MM.1S (cell line): ENCODE data around the gene RIMKLB.
"Not testable (repeated sequence)": the region's sequence is repeated elsewhere in the genome, so short reads cannot be mapped to it uniquely, and the experiment has no call there.

Experiments
- DNase-seq: peaks from one replicate; pipeline ENCODE4 v3.0.0-alpha.2; 2015
- H2AFZ ChIP-seq: fragments of 300-600 bp; sonication (generic); 2 replicates; pipeline ENCODE4 v1.6.0; 2016; ENCODE audit warnings: antibody characterized with exemption, low read length
- H3F3A ChIP-seq: fragments of 300-600 bp; sonication (generic); 2 replicates; pipeline ENCODE4 v1.6.1; 2016; ENCODE audit warnings: mild to moderate bottlenecking, antibody characterized with exemption, low read length, moderate library complexity, mixed read lengths; ENCODE audit not compliant: insufficient read depth
- H3K27ac ChIP-seq: fragments of 300-600 bp; sonication (generic); 2 replicates; pipeline ENCODE4 v1.5.1; 2016; ENCODE audit warnings: mild to moderate bottlenecking, low read length
- H3K27me3 ChIP-seq: fragments of 300-600 bp; sonication (generic); replicated peaks from 2 replicates; pipeline ENCODE4 v1.6.0; 2016; ENCODE audit warnings: low read length; ENCODE audit not compliant: insufficient read depth
- H3K36me3 ChIP-seq: fragments of 300-600 bp; sonication (generic); replicated peaks from 2 replicates; pipeline ENCODE4 v1.6.1; 2016; ENCODE audit warnings: mild to moderate bottlenecking, low read length, mixed read lengths; ENCODE audit not compliant: insufficient read depth
- H3K4me1 ChIP-seq: fragments of 300-600 bp; sonication (generic); 2 replicates; pipeline ENCODE4 v1.6.1; 2016; ENCODE audit warnings: low read length, mixed read lengths
- H3K4me2 ChIP-seq: fragments of 300-600 bp; sonication (generic); 2 replicates; pipeline ENCODE4 v1.6.0; 2016; ENCODE audit warnings: low read depth, low read length
- H3K4me3 ChIP-seq: fragments of 300-600 bp; sonication (generic); 2 replicates; pipeline ENCODE4 v1.5.1; 2016; ENCODE audit warnings: low read length, mixed read lengths
- H3K79me2 ChIP-seq: fragments of 300-600 bp; sonication (generic); 2 replicates; pipeline ENCODE4 v1.6.1; 2016; ENCODE audit warnings: mixed run types, low read length, mixed read lengths
- H3K9ac ChIP-seq: fragments of 300-600 bp; sonication (generic); 2 replicates; pipeline ENCODE4 v1.6.1; 2016; ENCODE audit warnings: low read length, mixed read lengths
- H3K9me2 ChIP-seq: fragments of 300-600 bp; sonication (generic); replicated peaks from 2 replicates; pipeline ENCODE4 v1.6.1; 2016; ENCODE audit warnings: mild to moderate bottlenecking, low read length, mixed read lengths; ENCODE audit not compliant: insufficient read depth
- H3K9me3 ChIP-seq: fragments of 300-600 bp; sonication (generic); replicated peaks from 2 replicates; pipeline ENCODE4 v1.6.1; 2016; ENCODE audit warnings: mild to moderate bottlenecking, low read length, mixed read lengths; ENCODE audit not compliant: insufficient read depth
- H4K20me1 ChIP-seq: fragments of 300-600 bp; sonication (generic); 2 replicates; pipeline ENCODE4 v1.6.1; 2016; ENCODE audit warnings: mild to moderate bottlenecking, low read length, moderate library complexity, mixed read lengths; ENCODE audit not compliant: insufficient read depth
- CTCF ChIP-seq: fragments of 300-600 bp; sonication (generic); IDR thresholded peaks from 2 replicates; pipeline ENCODE4 v1.5.1; 2016; ENCODE audit warnings: antibody characterized with exemption, low read length, mixed read lengths
- EZH2 ChIP-seq: fragments of 300-600 bp; sonication (generic); optimal IDR thresholded peaks from 2 replicates; pipeline ENCODE3; 2017; ENCODE audit warnings: low read depth, mild to moderate bottlenecking, antibody characterized with exemption, low read length, mixed read lengths
- EZH2phosphoT487 ChIP-seq: fragments of 300-600 bp; sonication (generic); IDR thresholded peaks from 2 replicates; pipeline ENCODE4 v1.6.1; 2018; ENCODE audit warnings: antibody characterized with exemption, low read length

The RIMKLB gene

GRCh38 chr12:8818526-8818925 lies 120.7 kb downstream of the RIMKLB start:
- no peak for DNase-seq
- Histone ChIP-seq H3K4me3 (no peak overlapping the region), H3K4me2 (no peak overlapping the region), H3F3A (no peaks in the 10 kb centered on the region), H3K36me3 (no peaks in the 10 kb centered on the region), H4K20me1 (no peaks in the 10 kb centered on the region), H3K27me3 (no peaks in the 10 kb centered on the region), H3K79me2 (no peaks in the 10 kb centered on the region), H3K27ac (no peak overlapping the region), H3K9ac (no peak overlapping the region), H3K9me2 (no peaks in the 10 kb centered on the region), H3K9me3 (no peaks in the 10 kb centered on the region), H2AFZ (no peak overlapping the region), H3K4me1 (peaks cover 4% of the 10 kb centered on the region; the same call in 1 of the 2 replicates)
- TF ChIP-seq CTCF (no peak), EZH2phosphoT487 (no peak), EZH2 (no peak)

- Histone ChIP-seq H3K9ac (no peak overlapping the region), H3K79me2 (no peaks in the 10 kb centered on the region), H3K4me1 (no peaks in the 10 kb centered on the region), H3K4me3 (no peak overlapping the region), H3K27ac (no peak overlapping the region), H3K27me3 (no peaks in the 10 kb centered on the region), H2AFZ (no peak overlapping the region), H3K9me3 (no peaks in the 10 kb centered on the region), H4K20me1 (no peaks in the 10 kb centered on the region), H3K9me2 (no peaks in the 10 kb centered on the region), H3K36me3 (no peaks in the 10 kb centered on the region), H3F3A (no peaks in the 10 kb centered on the region), H3K4me2 (no peak overlapping the region)
- no peak for TF ChIP-seq EZH2phosphoT487
- no peak for TF ChIP-seq CTCF
- no peak for DNase-seq
Observed at GRCh38 chr12:8819666-8819980, 121.8 kb downstream of the RIMKLB start.

GRCh38 chr12:8820676-8821407 lies 123.1 kb downstream of the RIMKLB start:
- H3K9ac ChIP-seq, H3K27ac ChIP-seq, H3K9me3 ChIP-seq, H3K4me2 ChIP-seq, H3F3A ChIP-seq, H3K4me3 ChIP-seq, H3K79me2 ChIP-seq, H4K20me1 ChIP-seq, H3K36me3 ChIP-seq, H3K27me3 ChIP-seq, DNase-seq, H2AFZ ChIP-seq, H3K9me2 ChIP-seq, H3K4me1 ChIP-seq: not testable (repeated sequence)

- no peaks in the 10 kb centered on the region for H3K9me3 ChIP-seq
- no peak for DNase-seq
- H3K27ac ChIP-seq, result no peak overlapping the region
- TF ChIP-seq EZH2 (no peak), EZH2phosphoT487 (no peak), CTCF (no peak)
- no peak overlapping the region for H3K4me3 ChIP-seq
- H3K9me2 ChIP-seq, result no peaks in the 10 kb centered on the region
- H3K9ac ChIP-seq, result no peak overlapping the region
- H3K27me3 ChIP-seq, result no peaks in the 10 kb centered on the region
- H3K36me3 ChIP-seq, result no peaks in the 10 kb centered on the region
- no peak overlapping the region for H2AFZ ChIP-seq
- no peaks in the 10 kb centered on the region for H3F3A ChIP-seq
- H3K79me2 ChIP-seq, result no peaks in the 10 kb centered on the region
- no peak overlapping the region for H3K4me2 ChIP-seq
- H3K4me1 ChIP-seq, result no peaks in the 10 kb centered on the region
- H4K20me1 ChIP-seq, result no peaks in the 10 kb centered on the region
Observed at GRCh38 chr12:8821591-8821990, 123.8 kb downstream of the RIMKLB start.
